ENCODE data around the gene NBPF4.
A peak's percentile ranks its signal among the peaks of the same experiment; 100 is the strongest.
"Not testable (repeated sequence)": the region's sequence is repeated elsewhere in the genome, so short reads cannot be mapped to it uniquely, and the experiment has no call there.

The NBPF4 gene

DNA sequence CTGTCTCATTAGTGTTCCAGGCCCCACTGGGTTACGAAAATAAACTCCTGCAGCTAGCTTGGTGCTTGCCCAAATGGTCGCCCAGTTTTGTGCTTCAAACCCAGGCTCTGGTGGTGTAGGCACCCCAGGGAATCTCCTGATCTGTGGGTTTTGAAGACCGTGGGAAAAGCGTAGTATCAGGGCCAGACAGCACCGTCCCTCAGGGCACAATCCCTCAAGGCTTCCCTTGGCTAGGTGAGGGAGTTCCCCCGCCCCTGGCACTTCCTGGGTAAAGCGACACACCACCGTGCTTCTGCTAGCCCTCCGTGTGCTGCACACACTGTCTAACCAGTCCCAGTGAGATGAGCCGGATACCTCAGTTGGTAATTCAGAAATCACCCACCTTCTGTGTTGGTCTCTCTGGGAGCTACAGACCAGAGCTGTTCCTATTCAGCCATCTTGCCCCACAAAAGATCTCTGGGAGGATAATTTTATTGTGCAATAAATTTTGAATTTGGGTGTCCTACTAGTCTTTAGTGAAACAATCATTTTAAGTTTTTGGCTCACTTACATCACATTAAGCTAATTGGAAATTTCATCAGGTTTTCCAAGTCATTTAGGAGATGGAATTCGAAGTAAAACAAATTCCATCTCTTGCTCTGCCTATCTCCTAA is 34.3 kb downstream of the NBPF4 start:
- DNase-seq (ENCODE audit: low read depth): no peak

DNA sequence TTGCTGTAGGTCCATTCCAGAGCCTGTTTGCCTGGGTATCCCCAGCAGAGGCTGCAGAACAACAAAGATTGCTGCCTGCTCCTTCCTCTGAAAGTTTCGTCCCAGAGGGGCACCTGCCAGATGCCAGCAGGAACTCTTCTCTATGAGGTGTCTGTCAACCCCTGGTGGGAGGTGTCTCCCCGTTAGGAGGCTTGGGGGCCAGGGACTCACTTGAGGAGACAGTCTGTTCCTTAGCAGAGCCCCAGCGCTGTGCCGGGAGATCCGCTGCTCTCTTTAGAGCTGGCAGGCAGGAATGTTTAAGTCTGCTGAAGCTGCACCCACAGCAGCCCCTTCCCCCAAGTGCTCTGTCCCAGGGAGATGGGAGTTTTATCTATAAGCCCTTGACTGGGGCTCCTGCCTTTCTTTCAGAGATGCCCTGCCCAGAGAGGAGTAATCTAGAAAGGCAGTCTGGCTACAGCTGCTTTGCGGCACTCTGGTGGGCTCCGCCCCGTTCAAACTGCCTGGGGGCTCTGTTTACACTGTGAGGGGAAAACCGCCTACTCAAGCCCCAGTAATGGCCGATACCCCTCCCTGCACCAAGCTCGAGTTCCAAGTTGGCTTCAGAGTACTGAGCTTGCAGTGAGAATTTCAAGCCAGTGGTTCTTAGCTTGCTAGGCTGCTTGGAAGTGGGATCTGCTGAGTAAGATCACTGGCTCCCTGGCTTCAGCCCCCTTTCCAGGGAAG is 35.0 kb downstream of the NBPF4 start:
- DNase-seq (ENCODE audit: low read depth): no peak

DNA sequence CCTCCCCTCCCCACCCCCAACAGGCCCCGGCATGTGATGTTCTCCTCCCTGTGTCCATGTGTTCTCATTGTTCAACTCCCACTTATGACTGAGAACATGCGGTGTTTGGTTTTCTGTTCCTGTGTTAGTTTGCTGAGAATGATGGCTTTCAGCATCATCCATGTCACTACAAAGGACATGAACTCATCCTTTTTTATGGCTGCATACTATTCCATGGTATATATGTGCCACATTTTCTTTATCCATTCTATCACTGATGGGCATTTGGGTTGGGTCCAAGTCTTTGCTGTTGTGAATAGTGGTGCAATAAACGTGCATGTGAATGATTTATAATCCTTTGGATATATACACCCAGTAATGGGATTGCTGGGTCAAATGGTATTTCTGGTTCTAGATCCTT is 40.3 kb downstream of the NBPF4 start:
- not testable (repeated sequence) for DNase-seq (ENCODE audit: low read depth)

DNA sequence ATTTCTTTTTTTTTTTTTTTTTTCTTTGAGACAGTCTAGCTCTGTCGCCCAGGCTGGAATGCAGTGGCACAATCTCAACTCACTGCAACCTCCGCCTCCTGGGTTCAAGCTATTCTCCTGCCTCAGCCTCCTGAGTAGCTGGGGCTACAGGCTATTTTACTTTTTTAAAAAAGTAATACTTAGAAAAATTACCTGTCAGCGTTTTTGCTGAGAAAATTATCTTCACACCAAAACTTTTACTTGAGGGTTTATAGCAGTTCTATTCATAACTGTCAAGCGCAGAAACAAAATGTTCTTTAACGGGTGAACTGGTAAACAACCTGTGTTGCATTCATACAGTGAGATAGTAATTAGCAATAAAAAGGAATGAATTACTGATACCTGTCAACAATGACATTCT is 42.2 kb downstream of the NBPF4 start:
- no peak for DNase-seq (ENCODE audit: low read depth)

DNA sequence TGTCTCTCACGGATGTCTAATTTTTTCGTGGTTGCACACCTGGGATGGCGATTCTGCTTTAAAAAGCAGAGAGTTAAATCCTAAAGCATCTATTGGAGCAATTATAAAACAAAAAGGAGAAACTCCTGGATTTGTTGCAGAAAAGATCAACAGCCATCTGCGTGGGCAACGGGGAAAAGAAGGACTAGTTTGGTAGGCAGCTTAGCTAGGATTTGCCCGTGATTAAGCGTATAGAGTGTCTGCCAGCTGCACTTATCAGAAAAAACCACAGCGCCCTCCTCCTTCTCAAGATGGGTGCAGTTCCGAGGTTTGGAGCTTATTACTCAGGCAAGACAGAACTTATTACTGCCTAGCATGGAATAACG is 43.2 kb downstream of the NBPF4 start:
- DNase-seq (ENCODE audit: low read depth): peak; percentile 69

DNA sequence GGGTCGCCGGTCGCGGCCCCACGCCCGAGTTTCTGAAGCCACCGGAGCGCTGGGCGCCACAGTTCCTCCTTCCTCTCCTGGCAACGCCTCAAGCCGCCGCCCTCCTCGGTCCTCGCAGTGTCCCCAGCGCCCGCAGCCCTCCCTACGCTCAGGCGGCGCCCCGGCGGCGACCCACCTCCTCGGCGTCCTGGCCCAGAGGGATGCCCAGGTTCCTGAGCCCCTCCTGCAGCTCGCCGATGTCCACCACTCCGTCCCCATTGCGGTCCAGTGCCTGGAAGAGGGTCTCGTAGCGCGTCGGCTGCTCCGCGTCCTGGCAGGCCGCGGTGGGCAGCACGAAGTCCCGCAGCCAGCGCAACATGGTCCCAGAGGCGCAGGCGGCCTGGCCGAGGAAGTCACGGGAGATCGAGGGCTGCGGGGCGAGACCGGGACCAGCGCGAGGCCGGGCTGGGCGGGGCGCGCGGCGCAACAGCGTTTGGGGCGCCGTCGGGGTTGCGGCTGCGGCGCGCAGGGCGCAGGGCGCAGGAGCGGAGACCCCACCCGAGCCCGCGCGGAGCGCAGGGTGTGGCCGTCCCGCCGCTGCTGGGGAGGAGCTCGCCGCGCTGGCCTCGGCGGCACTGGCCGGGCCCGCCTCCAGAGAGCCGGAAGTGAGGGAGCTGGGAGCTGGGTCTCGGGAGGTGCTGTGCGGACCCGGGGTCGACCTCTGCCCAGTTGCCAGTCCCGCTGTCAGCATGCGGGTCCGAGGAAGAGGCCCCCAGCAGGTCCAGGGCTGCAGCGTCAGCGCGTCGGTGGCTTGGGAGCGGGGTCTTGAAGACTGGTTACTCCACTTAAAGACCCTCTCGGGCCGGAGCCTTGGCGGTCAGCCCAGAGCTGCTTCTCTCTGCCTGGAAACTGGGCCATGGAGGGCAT is 43.8 kb downstream of the NBPF4 start, which contains the start of gene SLC25A24:
Gene SLC25A24, minus strand, starts transcription at position 563 of the 906 bp plus-strand sequence. Its CDS starts 205 bp downstream, at position 358.
- peak; percentile 61 for DNase-seq (ENCODE audit: low read depth)

DNA sequence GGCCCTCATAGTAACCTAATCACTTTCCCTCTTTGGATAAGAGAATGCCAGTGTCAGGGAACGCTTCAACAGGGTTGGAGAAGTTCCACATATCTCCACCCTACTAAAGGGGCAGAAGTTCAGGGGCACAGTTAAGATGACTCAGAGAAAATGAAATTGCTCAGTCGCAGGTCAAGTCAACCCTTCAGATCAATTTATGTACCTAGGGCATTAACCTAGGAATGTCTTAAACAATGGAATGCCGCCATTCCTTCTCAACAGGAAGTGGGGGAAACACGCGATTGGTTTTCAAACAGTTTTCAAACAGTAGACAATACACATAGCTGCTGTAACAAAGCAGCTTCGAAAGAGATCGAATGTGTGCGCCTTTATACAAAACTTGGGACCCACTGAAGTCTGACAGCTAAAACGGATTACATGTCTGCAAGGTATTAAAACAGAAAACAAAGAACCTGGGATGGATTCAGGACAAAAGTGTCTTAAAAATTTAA is 44.6 kb downstream of the NBPF4 start:
- DNase-seq (ENCODE audit: low read depth): no peak

DNA sequence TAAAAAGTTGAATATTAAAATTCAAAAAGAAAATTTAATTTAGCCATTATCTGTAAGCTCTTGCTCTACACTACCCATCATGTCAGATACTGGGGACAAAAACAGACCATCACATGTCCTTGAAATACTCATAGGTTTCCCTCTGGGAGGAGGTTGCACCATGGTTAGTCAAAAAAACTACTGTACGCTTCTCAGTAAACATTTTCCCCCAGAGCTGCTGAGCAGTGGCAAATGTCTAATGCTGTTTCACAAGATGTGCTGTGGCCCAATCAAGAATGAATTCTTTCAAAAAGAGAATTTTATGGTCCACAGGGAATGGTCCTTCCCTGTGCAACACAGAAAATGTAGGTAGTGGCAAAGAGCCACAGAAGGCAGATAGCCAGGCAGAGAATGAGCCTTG is 49.8 kb downstream of the NBPF4 start:
- DNase-seq (ENCODE audit: low read depth): no peak

DNA sequence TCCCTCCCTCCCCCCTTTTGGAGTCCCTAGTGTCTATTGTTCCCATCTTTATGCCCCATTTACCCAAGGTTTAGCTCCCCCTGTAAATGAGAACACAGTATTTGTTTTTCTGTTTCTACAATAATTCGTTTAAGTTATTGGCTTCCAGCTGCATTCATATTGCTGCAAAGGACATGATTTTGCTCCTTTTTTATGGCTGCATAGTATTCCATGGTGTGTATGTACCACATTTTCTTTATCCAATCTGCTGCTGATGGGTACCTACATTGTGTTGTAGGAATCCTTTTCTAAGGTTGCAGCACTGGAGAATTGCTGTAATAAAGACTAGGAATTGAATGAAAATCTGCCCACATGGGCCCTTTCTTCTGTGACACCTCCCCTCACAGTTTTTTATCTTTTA is 50.5 kb downstream of the NBPF4 start:
- DNase-seq (ENCODE audit: low read depth): no peak

DNA sequence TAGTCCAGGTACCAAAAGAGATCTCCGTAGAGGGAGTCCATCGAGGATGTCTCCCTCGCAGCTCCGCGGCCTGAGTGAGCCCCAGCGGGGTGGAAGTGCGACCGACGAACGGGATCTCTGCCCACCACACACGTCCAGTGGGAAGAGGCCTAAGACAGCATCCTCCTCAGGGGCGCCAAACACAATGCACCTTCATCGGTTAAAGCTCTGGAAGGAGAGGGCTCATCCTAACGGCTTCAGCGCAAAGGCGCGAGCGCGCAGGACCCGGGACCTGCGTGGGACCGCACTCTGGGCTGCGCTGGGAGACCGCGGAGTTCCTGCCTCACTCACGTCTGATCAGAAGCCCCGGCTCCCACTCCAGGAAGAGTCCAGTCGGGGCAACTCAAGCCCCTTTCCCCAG is 51.3 kb downstream of the NBPF4 start:
- no peak for DNase-seq (ENCODE audit: low read depth)

DNA sequence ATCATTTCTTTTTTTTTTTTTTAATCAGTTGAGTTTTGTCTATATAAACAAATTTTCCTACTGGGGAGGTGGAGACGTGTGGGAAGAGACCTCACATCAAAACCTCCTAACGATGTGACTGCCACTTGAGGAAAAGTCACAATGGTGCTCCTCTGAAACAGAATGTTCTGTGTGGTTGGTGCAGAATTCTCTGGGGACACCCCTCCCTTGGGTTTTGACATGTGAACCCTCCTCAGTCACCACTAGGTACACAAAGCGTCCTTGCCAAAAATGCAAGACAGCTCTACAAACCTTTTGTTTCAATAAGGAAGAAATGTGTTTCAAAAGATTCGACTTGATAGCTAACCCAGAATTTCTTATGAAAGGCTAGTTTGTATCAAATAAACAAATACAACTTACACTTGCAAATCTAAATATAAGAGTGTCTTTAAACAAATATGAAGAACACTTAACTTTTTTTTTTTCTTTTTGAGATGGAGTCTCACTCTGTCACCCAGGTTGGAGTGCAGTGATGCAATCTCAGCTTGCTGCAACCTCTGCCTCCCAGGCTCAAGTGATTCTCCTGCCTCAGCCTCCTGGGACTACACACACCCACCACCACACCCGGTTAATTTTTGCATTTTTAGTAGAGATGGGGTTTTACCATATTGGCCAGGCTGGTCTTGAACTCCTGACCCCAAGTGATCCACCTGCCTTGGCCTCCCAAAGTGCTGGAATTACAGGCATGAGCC is 53.0 kb downstream of the NBPF4 start:
- DNase-seq (ENCODE audit: low read depth): no peak

DNA sequence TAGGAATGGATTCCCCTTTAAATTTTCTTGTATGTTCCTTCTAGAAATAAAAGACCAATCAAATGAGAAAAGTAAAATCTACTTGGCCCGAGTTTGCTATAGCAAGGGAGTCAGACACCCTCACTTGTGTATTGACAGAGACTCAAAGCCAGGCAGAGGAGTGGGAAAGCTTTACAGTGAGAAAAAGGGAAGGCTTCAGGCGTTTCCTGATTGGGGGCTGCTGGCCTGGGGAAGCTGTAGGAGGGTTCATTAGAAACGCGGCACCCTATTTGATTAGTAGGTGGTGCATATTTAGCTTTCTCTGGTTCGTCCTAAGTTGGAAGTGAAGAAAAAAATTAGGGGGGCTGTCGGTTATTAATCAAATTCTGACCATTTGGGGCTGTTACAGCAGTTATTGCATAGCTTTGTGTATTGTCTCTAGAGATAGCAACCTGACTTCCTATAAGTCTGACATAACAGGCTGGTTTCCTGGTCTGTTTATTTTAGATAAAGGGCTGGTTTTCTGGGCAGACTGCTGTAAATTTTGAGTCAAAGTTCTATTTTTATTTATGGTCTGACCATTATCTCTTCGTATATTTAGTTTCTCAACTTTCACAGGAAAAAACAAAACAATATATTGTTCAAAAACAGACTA is 53.8 kb downstream of the NBPF4 start:
- DNase-seq (ENCODE audit: low read depth): no peak

DNA sequence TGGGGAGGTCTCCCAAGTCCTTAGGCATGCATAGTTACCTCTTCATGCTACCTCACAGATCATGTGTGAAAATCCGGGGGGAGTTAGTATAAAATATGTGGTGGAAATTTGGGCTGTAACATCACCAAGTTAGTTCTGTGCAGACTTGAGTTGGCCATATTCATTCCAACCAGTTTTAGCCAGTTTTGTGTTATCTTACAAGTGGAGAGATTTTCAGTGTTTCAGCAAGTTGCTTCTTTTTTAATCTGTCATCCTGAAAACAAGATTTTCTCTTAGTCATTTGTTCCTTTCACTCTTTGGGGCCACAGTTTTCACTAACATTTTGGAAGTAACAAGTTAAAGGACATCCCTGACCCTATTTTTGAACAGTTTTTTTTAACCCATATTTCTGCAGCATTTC is 55.1 kb downstream of the NBPF4 start:
- no peak for DNase-seq (ENCODE audit: low read depth)

DNA sequence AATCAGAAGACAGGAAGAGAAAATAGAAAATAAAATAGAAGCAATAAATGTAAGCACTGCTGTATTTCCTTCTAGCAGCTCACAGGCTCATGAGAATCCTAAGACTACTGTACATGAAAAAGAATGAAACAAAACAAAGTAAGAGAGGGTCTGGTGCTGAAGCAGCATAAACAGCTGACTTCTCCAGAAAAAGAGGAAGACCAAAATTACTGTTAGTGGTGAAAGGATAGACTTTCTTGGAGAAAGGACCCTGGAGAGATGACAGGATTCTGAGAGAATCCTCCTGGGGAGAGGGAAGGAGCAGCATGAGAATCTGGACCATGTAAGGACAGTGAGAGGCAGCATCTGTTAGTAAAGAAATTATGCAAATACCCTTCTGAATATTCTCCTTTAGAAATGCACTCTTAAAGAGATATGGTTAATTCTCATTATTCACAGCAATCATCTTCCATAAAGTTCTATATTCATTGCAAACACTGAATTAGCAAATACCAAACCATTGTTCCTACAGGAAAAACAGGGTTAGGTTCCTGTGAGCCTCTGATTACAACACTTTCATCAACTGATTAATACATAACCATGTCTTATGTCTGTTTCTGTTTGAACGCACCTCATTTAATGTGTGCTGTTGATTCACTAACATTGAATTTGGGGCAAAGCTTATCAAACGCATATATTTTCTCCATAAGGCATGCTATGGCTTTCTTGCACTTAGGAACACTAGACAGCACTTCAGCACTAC is 60.7 kb downstream of the NBPF4 start:
- DNase-seq (ENCODE audit: low read depth): no peak

DNA sequence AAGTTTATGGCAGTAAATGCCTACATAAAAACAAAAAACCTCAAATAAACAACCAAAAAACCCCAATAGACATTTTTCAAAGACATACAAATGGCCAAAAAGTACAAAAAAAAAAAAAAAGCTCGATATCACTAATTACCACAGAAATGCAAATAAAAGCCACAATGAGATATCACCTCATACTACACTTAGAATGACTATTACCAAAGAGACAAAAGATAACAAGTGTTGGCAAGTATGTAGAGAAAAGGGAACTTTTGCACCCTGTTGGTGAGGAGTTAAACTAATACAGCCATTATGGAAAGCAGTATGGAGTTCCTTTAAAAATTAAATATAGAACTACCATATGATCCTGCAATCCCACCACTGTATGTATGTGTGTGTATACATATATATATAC is 64.9 kb downstream of the NBPF4 start:
- DNase-seq (ENCODE audit: low read depth): no peak

Data from stromal cell of bone marrow (primary cell).